HuH-7.5 (cell line): ENCODE results near the gene LRRC7.
"Not testable (repeated sequence)": the region's sequence is repeated elsewhere in the genome, so short reads cannot be mapped to it uniquely, and the experiment has no call there.

Source experiments
- DNase-seq: peaks from one replicate; pipeline ENCODE4 v3.0.0; 2011; ENCODE audit warnings: low spot score

Gene LRRC7

DNA sequence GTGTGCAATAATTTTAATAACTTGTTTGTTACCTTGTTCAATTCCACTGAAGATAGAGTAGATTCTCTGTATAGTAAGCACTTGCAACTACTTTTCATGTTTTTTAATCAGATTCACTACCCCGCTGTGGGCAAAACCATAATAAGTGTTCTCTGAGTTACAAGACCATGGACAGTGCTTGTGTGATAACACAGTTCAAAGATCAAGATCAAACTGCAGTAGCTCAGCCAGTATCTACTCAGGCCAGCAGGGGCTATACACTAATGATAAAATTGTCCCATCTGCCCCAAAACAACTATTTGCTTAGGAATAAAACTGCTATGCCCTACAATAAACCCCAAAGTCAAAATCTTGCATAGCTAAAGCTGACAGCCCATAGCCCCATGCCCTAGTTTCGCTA is 129.6 kb downstream of the LRRC7 start:
- DNase-seq: no peak

DNA sequence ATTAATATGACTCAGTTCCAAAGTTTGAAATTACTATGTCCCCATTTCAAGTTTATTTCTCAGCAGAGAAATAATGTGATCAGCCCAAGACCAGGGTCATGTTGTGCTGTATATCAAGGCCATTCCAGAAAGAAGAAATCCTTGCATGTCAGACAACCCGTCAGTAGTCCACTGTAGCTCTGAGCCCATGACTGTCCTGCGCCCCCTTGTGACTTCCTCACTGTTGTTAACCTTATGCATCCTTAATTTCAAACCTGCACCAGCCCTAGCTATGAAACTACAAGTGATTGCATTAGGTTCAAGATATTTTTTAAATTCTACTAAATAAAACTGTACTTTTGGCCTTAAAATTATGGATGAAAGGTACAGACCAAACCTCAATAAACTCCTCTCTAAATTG is 133.0 kb downstream of the LRRC7 start:
- DNase-seq: no peak

DNA sequence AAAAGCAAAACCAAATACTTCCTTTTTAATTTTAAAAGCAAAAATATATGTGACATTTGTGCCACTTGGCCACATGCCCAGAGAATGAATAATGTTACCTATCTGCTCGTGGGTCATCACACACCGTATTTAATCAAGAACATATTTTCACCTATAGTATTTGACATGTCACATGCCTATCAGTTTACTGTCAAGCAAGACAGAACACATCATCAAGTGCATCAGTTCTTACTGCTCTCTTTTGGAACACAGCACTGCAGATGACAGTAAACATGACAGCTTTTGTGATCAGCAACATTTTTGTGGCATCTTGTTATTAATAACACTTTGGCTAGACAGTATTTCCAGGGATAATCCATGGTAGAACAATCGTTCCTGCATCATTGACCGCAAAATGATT is 134.4 kb downstream of the LRRC7 start:
- no peak for DNase-seq

- no peak for DNase-seq
These were observed 138.8 kb downstream of the LRRC7 start for GRCh38 chr1:69706473-69706872.

GRCh38 chr1:69707103-69707502 is 139.4 kb downstream of the LRRC7 start:
- DNase-seq: no peak

DNA sequence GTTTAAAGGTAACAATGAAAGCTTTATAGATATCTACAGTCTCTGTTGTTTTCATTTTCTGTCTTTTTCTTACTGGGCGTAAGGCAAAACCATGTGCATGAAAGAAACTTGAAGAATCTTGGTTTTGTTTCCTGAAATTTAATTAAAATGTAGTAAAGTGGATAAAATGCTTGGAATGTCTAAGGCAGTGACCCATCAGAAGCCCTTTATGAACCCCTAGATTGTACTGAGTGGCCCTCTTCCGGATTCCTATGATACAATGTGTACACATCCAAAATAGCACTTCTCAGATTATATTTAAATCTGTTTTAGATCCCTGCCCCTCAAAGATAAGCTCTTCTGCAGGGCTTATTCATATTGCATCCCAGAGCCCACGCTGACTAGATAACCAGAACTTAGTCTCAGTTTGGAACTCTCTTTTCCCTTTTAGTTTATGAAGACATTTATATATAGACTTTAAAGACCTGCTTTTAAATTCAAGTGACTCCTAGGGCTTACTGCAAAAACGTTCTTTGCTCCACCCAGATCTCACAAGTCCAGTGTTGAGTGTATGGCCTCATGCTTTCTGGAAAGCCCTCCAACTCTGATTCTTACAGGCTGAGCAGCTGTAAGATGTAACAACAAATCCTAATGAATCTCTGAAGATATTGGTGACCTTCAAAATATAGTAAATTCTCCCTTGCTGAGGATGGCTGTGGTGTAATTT is 142.9 kb downstream of the LRRC7 start:
- DNase-seq: no peak

GRCh38 chr1:69711190-69711930 is 143.6 kb downstream of the LRRC7 start:
- no peak for DNase-seq

DNA sequence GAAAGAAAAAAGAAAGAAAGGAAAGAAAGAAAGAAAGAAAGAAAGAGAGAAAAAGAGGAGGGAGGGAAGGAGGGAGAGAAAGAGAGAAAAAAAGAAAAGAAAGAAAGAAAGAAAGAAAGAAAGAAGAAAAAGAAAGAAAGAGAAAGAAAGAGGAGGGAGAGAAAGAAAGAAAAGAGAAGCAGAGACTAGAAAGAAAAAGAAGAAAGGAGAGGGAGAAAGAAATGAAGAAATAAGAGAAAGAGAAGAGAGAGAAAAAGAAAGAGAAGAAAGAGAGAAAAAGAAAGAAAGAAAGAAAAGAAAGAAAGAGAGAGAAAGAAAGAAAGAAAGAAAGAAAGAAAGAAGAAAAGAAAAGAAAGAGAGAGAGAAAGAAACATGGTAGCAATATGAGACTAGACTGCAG is 150.1 kb downstream of the LRRC7 start:
- not testable (repeated sequence) for DNase-seq

GRCh38 chr1:69728206-69728605 is 160.5 kb downstream of the LRRC7 start:
- no peak for DNase-seq

- no peak for DNase-seq
These were observed 165.3 kb downstream of the LRRC7 start for GRCh38 chr1:69733061-69733460.

- DNase-seq: no peak
These were observed 169.9 kb downstream of the LRRC7 start for GRCh38 chr1:69737527-69738185.

- DNase-seq: no peak
These were observed 170.9 kb downstream of the LRRC7 start for GRCh38 chr1:69738458-69739250.

GRCh38 chr1:69739251-69739605 is 171.5 kb downstream of the LRRC7 start:
- DNase-seq: no peak

GRCh38 chr1:69743146-69743545 is 175.4 kb downstream of the LRRC7 start:
- no peak for DNase-seq

DNA sequence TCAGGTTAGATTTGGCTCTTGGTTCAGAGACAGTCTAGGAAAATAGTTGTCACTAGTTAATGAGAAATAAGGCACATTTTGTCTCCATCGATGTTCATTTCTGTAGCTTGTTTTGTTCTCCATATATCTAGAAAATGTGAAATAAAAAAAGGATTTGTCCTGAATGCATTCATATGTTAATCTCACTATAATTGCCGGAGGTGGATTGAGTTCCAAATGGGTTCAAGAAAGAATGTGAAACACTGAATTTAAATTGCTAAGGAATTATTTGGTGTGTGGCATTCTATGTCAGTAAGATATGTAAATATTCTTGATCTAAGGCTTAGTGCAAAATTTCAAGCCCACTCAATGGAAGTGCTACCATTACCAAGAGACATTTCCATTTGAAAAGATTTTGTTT is 176.7 kb downstream of the LRRC7 start:
- DNase-seq: no peak

- DNase-seq: no peak
These were observed 179.5 kb downstream of the LRRC7 start for GRCh38 chr1:69747207-69747606.

- DNase-seq: no peak
These were observed 182.9 kb downstream of the LRRC7 start for GRCh38 chr1:69750638-69751037.

- no peak for DNase-seq
These were observed 185.1 kb downstream of the LRRC7 start for GRCh38 chr1:69752831-69753230.

DNA sequence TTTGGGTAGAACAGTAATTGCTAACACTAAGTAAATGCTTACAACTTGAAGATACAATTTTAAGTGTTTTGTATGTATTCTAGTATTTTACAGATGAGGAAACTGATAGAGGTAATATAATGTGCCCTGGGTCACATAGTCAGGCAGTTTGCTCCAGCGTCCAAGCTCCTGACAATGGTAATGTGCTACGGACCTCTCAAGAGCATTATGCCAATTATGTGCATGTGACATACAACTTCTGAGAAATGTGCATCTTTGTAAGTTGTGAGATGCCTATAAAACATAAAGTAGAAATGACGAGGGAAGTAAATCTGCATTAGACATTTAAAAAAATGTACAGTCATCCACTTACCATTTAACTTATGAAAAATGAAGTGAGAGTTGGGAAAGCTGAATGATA is 186.8 kb downstream of the LRRC7 start:
- no peak for DNase-seq

DNA sequence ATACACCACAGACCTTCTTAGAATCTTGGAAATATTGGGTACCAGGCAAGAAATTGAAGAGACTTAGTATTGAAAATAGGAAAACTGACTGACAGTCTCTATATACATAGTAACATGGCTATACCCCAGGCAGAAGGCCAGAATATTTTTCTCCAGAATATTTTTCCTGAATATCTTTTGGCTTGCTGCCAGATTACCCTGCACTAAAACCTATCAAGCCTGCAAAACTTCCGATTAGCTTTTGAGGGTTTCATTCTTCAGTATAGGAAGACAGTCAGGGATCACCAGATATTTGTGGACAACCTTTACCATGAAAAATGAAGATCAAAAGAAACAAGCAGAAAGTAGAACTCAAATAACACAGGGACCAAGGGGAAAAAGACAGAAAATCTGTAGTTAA is 187.9 kb downstream of the LRRC7 start:
- no peak for DNase-seq

DNA sequence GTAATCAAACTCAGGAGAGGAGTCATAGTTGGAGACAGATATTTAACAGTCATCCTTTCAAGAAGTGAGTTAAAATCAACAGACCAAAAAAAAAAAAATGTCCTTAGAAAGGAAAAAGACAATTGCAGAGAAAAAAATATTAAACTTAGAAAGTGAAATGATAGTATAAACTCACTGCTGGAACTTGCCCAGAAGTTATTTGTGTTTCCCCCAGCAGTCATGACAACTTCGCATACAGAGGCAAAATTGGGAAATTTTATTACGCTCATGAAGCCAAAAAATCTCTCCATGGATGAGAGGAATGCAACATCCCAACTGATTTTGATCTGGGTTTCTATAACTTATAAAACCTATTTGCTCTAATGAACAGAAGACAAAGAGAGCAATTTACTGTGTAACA is 198.2 kb downstream of the LRRC7 start:
- DNase-seq: no peak

GRCh38 chr1:69766431-69767180 is 198.9 kb downstream of the LRRC7 start:
- DNase-seq: no peak
